ENCODE data around the gene CHD9.
A peak's percentile ranks its signal among the peaks of the same experiment; 100 is the strongest.

The CHD9 gene

DNA sequence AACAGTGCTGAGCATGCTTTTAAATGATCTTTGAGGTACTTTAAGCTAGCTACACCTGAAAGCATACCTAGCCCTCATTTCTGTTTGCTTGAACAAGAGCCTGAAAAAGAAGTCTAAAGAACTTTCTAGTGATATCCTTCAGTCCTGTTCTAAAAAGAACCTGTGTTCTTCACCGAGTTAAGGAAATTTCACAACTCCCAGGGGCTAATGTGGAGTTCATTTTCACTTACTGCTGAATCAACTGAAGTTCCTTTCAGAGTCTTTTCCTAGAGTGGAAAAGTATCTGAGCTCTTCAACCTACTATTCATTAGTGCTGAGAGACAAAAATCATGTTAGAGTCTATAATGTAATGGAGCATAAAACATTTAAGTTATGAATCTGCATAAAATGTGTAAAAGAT is 66.9 kb downstream of the CHD9 start:
- TF ChIP-seq, protein P1, sequence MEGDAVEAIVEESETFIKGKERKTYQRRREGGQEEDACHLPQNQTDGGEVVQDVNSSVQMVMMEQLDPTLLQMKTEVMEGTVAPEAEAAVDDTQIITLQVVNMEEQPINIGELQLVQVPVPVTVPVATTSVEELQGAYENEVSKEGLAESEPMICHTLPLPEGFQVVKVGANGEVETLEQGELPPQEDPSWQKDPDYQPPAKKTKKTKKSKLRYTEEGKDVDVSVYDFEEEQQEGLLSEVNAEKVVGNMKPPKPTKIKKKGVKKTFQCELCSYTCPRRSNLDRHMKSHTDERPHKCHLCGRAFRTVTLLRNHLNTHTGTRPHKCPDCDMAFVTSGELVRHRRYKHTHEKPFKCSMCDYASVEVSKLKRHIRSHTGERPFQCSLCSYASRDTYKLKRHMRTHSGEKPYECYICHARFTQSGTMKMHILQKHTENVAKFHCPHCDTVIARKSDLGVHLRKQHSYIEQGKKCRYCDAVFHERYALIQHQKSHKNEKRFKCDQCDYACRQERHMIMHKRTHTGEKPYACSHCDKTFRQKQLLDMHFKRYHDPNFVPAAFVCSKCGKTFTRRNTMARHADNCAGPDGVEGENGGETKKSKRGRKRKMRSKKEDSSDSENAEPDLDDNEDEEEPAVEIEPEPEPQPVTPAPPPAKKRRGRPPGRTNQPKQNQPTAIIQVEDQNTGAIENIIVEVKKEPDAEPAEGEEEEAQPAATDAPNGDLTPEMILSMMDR (conservative IDR thresholded peaks at IDR 0.05): no peak
- TF ChIP-seq ZFX (IDR thresholded peaks at IDR 0.05): no peak
- no peak overlapping the region for H3K27ac ChIP-seq

DNA sequence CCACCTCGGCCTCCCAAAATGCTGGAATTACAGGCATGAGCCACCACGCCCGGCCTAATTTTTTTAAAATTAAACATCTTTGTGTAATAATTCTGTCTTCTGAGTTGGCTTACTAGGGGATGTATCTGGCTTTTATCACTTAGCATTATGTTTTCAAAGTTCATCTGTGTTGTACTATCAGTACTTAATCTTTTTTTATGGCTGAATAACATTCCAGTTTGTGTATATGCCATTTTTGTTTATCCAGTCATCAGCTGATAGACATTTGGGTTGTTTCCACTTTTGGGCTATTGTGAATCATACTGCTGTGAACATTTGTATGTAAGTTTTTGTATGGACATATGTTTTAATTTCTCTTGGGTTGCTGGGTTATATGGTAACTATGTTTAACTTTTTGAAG is 69.0 kb downstream of the CHD9 start:
- no peak overlapping the region for H3K27ac ChIP-seq
- TF ChIP-seq, protein P1 (conservative IDR thresholded peaks at IDR 0.05): no peak
- TF ChIP-seq ZFX (IDR thresholded peaks at IDR 0.05): no peak

DNA sequence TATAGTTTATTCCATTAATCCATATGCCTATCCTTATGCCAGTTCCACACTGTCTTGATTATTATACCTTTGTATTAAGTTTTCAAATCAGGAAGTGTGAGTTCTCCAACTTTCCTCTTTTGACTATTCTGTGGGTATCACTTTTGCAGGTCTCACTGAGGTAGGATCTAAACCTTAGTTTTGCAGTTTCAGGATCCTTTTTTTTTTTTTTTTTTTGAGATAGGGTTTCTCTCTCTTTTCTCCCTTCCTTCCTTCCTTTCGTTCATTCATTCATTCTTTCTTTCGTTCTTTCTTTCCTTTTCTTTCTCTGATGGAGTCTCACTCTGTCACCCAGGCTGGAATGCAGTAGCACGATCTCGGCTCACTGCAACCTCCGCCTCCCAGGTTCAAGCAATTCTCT is 71.6 kb downstream of the CHD9 start:
- TF ChIP-seq ZFX (IDR thresholded peaks at IDR 0.05): no peak
- TF ChIP-seq, protein P1 (conservative IDR thresholded peaks at IDR 0.05): no peak
- H3K27ac ChIP-seq: no peak overlapping the region

DNA sequence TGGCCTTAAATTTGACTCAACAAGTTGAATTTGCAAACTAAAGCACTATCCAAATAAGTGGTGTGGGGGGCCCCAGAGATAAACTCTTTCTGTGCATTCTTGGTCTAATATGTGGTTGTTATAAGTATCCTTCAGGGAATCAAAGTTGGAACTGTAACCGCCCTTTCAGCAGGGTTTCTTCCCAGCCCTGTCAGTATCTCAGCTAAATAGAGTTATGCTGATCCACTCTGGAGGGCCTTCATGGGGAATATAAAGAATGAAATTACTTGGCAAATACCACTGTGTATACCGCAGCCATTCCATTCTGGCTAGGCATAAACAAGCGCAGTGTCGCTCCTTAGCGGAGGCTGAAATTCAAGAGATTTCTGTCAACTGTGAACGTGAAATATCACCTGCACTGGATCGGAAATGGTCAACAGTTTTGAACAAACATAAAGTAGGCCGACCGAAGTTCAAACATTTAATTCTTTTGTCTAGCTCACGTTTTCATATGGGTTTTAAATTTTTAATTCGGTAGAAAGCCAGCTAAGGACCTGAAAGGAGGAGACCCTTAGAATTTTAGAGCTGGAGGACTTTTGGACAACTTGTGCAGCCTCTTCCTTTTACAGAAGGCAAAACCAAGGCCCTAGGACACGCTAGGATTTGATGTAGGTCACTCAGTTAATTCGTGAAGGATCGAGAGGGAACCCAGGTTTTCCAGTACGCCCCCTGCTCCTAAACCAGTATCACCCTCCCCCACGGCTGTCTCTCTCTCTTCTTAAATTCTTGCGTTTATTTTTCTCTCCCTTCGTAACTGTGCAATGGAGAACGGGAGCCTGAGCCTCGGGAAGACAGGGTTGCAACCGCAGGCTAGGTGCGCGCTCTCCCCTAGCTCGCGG is 74.7 kb downstream of the CHD9 start:
- H3K27ac ChIP-seq: peak overlapping the region; percentile 84
- TF ChIP-seq, protein P1 (conservative IDR thresholded peaks at IDR 0.05): no peak
- no peak for TF ChIP-seq ZFX (IDR thresholded peaks at IDR 0.05)

GRCh38 chr16:53130159-53131049 is 75.6 kb downstream of the CHD9 start:
- TF ChIP-seq ZFX (IDR thresholded peaks at IDR 0.05): no peak
- TF ChIP-seq, protein P1 (conservative IDR thresholded peaks at IDR 0.05): peak; percentile 89
- peak overlapping the region; percentile 84 for H3K27ac ChIP-seq

DNA sequence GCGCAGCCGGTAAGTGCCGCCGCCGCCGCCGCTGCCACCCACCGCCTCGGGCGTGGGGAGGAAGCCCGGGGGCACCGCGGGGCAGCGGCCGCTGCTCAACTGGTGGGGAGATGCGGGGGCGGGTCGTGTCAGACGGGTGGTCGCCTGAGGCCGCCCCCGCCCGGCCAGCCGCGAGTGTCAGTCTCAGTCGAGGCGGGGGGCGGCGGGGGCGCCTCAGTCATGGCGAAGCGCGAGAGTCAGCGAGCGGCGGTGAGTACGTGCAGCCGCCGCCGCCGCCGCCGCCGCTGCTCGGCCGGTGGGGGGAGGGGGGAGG is 76.2 kb downstream of the CHD9 start:
- TF ChIP-seq, protein P1 (conservative IDR thresholded peaks at IDR 0.05): no peak
- no peak for TF ChIP-seq ZFX (IDR thresholded peaks at IDR 0.05)
- H3K27ac ChIP-seq: peak overlapping the region; percentile 84

Measured in C4-2B (cell line).